KOPT-K1 (cell line): ENCODE results near the gene FGD5.

Experiments
- H3K27ac ChIP-seq: fragments of 200-600 bp; sonication (generic); 2 replicates; pipeline ENCODE4 v1.5.1; 2016; ENCODE audit warnings: antibody characterized with exemption, mild to moderate bottlenecking, low read depth, low read length; ENCODE audit not compliant: poor library complexity, severe bottlenecking
- H3K36me3 ChIP-seq: fragments of 200-600 bp; sonication (generic); 2 replicates; pipeline ENCODE4 v1.5.1; 2017; ENCODE audit warnings: antibody characterized with exemption, mild to moderate bottlenecking, low read length, moderate library complexity; ENCODE audit not compliant: insufficient read depth
- H3K9me3 ChIP-seq: fragments of 200-600 bp; sonication (generic); 2 replicates; pipeline ENCODE4 v1.5.1; 2017; ENCODE audit warnings: antibody characterized with exemption, low read length, mild to moderate bottlenecking; ENCODE audit not compliant: insufficient read depth, poor library complexity, severe bottlenecking

The FGD5 gene

GRCh38 chr3:14967285-14967684 is 148.5 kb downstream of the FGD5 start:
- Histone ChIP-seq H3K9me3 (peaks cover 14% of the 10 kb centered on the region), H3K36me3 (peaks cover 56% of the 10 kb centered on the region), H3K27ac (no peak overlapping the region)

- Histone ChIP-seq H3K9me3 (peaks cover 14% of the 10 kb centered on the region), H3K27ac (no peak overlapping the region), H3K36me3 (peaks cover 66% of the 10 kb centered on the region)
Measured at GRCh38 chr3:14969671-14970070, 150.9 kb downstream of the FGD5 start.

GRCh38 chr3:14976317-14976716 is 157.6 kb downstream of the FGD5 start:
- Histone ChIP-seq H3K36me3 (peaks cover 61% of the 10 kb centered on the region), H3K27ac (no peak overlapping the region), H3K9me3 (no peaks in the 10 kb centered on the region)

GRCh38 chr3:14980689-14981088 is 161.9 kb downstream of the FGD5 start:
- Histone ChIP-seq H3K9me3 (peaks cover 8% of the 10 kb centered on the region), H3K36me3 (peaks cover 39% of the 10 kb centered on the region), H3K27ac (no peak overlapping the region)
